Chondrocyte (in vitro differentiated cells): ENCODE measurements around the gene DCBLD1. TPM values are rescaled to one million over a fixed set of nuclear protein-coding genes. Genes with fewer than 3 reads are reported as not detected.

Experiments
- DNase-seq: peaks from one replicate; pipeline ENCODE4 v3.0.0; 2021; ENCODE audit warnings: mixed read lengths, low spot score
- H3K27ac Mint-ChIP-seq: one replicate; pipeline ENCODE4 v1.8.0; 2021; ENCODE audit warnings: mild to moderate bottlenecking, moderate library complexity, mixed read lengths; ENCODE audit not compliant: unreplicated experiment
- H3K27me3 Mint-ChIP-seq: 2 replicates; pipeline ENCODE4 v1.8.0; 2021; ENCODE audit warnings: low read depth, mixed read lengths
- H3K36me3 Mint-ChIP-seq: 2 replicates; pipeline ENCODE4 v1.8.0; 2021; ENCODE audit warnings: low read depth, mixed read lengths
- H3K4me1 Mint-ChIP-seq: 2 replicates; pipeline ENCODE4 v1.8.0; 2021; ENCODE audit warnings: low read depth, mild to moderate bottlenecking, mixed read lengths
- H3K4me3 Mint-ChIP-seq: one replicate; pipeline ENCODE4 v1.8.0; 2021; ENCODE audit warnings: mild to moderate bottlenecking, moderate library complexity, mixed read lengths; ENCODE audit not compliant: unreplicated experiment
- H3K9me3 Mint-ChIP-seq: 2 replicates; pipeline ENCODE4 v1.8.0; 2021; ENCODE audit warnings: low read depth, mixed read lengths
- total RNA-seq: library from RNA; stranded (reverse); gene quantifications from 3 replicates; pipeline ENCODE4 v1.2.1, GENCODE V29; 2021
- TF ChIP-seq, protein P1 (sequence below): fragments of 200-600 bp; sonication (generic); IDR thresholded peaks from 2 replicates; pipeline ENCODE4 v1.5.0; 2021; ENCODE audit warnings: antibody characterized with exemption, mild to moderate bottlenecking, moderate library complexity

DCBLD1 gene
- total RNA-seq, 1 donor from 2014 or later: 39.3 TPM

DNA sequence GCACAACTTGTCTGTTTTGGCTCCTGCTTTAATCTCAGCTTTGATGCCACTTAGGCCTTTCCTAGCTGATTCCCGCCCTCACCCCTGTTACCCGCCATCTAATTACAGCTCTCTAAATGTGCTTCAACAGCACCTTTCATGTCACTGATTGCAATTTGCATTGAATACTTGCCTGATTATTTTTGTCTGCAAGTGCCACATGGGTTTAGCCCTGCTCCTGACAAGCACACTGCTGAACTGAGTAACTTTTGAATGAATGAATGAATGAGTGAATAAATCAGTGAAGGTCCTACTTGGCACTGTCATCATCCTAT lies 591 bp upstream of the DCBLD1 start:
- Mint-ChIP-seq H3K4me1 (peaks cover 36% of the 10 kb centered on the region), H3K27me3 (no peaks in the 10 kb centered on the region), H3K4me3 (peak overlapping the region; percentile 81), H3K36me3 (peaks cover 3% of the 10 kb centered on the region), H3K9me3 (no peaks in the 10 kb centered on the region), H3K27ac (peak overlapping the region; percentile 81)
- TF ChIP-seq, protein P1, sequence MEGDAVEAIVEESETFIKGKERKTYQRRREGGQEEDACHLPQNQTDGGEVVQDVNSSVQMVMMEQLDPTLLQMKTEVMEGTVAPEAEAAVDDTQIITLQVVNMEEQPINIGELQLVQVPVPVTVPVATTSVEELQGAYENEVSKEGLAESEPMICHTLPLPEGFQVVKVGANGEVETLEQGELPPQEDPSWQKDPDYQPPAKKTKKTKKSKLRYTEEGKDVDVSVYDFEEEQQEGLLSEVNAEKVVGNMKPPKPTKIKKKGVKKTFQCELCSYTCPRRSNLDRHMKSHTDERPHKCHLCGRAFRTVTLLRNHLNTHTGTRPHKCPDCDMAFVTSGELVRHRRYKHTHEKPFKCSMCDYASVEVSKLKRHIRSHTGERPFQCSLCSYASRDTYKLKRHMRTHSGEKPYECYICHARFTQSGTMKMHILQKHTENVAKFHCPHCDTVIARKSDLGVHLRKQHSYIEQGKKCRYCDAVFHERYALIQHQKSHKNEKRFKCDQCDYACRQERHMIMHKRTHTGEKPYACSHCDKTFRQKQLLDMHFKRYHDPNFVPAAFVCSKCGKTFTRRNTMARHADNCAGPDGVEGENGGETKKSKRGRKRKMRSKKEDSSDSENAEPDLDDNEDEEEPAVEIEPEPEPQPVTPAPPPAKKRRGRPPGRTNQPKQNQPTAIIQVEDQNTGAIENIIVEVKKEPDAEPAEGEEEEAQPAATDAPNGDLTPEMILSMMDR: no peak
- DNase-seq: no peak

DNA sequence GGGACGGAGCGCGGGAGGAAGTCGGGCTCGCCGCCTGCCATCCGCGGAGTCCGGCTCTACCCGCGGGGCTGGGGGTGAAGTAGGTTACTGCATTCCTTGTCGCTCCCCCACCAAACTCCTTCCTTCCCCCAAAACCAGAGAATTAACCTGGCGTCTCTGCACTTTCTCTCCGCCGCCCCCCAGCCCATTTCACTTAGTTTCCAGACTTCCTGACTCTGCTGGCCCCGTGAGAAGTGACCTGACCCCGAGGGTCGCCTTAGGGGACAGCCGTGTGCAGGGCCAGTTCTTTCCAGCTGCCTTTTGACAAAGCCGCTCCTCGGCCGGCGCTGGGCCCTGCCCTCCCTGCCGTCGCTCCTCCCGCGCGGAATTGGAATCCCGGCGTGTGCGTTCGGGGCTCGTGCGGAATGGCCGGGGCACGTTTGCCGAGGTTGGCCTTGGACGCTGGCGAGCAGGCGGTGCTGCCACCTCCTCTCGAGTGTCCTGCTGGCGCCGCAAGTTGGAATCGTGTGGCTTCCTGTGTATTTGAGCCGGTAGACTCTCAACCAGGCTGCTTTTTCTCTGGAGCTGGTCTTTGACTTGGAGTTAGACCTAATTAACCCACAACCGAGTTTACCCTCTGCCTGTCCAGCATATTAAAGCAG lies 650 bp downstream of the DCBLD1 start:
- Mint-ChIP-seq H3K36me3 (peaks cover 7% of the 10 kb centered on the region), H3K27ac (peak overlapping the region; percentile 86), H3K9me3 (no peaks in the 10 kb centered on the region), H3K4me1 (peaks cover 44% of the 10 kb centered on the region), H3K4me3 (peak overlapping the region; percentile 88), H3K27me3 (no peaks in the 10 kb centered on the region)
- no peak for DNase-seq
- TF ChIP-seq, protein P1: no peak

DNA sequence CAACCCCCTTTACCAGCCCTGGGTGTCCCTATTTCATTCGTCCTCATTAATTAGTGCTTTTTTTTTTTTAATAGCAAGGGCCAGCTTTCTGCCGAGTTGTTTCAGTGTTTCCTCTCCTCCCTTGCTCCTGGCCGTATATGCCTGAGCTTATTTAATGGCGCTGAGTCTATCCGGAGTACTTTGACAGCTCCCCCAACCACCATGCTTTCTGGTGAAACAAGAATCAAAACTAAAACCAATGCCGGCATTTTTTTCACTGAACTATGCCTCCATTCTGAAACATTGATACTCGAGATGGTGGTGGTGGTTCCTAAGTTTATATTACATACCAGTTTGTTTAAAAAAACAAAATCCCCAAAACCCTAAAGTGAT lies 1.2 kb downstream of the DCBLD1 start:
- Mint-ChIP-seq H3K4me3 (peak overlapping the region; percentile 88), H3K27me3 (no peaks in the 10 kb centered on the region), H3K27ac (peak overlapping the region; percentile 86), H3K4me1 (peaks cover 44% of the 10 kb centered on the region), H3K9me3 (no peaks in the 10 kb centered on the region), H3K36me3 (peaks cover 7% of the 10 kb centered on the region)
- no peak for DNase-seq
- TF ChIP-seq, protein P1: no peak

DNA sequence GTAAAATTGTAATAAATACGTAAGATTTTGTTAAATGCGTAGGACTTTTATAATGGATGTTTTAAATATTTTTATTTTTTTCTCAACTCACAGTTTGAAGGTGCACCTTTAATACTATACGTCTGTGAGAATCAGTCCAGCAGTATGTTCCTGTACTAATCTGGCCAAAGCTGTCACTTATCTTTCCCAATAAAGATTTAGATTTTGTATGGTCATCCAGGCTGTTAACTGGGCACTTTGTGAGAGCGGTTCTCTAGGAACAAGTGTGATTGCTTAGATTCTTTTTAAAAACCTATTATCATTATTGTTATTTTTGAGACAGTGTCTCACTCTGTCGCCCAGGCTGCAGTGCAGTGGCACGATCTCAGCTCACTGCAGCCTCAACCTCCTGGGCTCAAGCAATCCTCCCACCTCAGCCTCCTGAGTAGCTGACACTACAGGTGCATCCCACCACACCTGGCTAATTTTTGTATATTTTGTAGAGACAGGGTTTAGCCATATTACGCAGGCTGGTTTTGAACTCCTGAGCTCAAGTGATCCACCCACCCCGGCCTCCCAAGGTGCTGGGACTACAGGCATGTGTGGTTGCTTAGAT lies 1.7 kb downstream of the DCBLD1 start:
- Mint-ChIP-seq H3K4me3 (peak overlapping the region; percentile 88), H3K27me3 (no peaks in the 10 kb centered on the region), H3K9me3 (no peaks in the 10 kb centered on the region), H3K36me3 (peaks cover 7% of the 10 kb centered on the region), H3K27ac (peak overlapping the region; percentile 28), H3K4me1 (peaks cover 47% of the 10 kb centered on the region)
- TF ChIP-seq, protein P1: no peak
- DNase-seq: no peak

DNA sequence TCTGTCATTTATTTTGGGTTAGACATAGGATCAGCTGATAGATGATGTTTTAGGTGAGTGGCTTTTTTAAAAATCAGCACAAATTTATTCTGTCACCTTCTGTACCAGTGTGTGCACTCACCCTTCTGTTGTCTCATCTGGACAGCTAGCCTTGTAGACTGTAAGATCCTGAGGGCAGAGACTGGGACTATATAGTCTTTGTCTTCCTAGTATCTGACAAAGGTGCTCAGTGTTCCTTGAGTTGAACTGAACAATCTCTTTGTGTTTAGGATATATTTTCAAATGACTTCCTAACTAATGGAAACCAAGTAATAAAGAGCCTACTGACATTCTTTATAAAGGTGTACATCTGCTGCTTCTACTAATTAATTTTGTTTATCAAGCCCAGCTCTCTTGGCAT lies 3.0 kb downstream of the DCBLD1 start:
- peak overlapping the region; percentile 36 for H3K27ac Mint-ChIP-seq
- DNase-seq: no peak

More for the DNA sequence above, 3.0 kb downstream of the DCBLD1 start:
- H3K4me1 Mint-ChIP-seq: peaks cover 48% of the 10 kb centered on the region
- H3K27me3 Mint-ChIP-seq: no peaks in the 10 kb centered on the region
- no peaks in the 10 kb centered on the region for H3K9me3 Mint-ChIP-seq
- TF ChIP-seq, protein P1: no peak
- H3K4me3 Mint-ChIP-seq: peak overlapping the region; percentile 88
- H3K36me3 Mint-ChIP-seq: peaks cover 7% of the 10 kb centered on the region
